ENCODE results near the gene ADAT2.

- TF ChIP-seq CTCF (IDR thresholded peaks at IDR 0.05) (no peak), POLR2A (IDR thresholded peaks at IDR 0.05) (no peak)
Observed at GRCh38 chr6:143414769-143415168, 35.7 kb downstream of the ADAT2 start.
